Measurements from ENCODE around the gene EFL1.

DNA sequence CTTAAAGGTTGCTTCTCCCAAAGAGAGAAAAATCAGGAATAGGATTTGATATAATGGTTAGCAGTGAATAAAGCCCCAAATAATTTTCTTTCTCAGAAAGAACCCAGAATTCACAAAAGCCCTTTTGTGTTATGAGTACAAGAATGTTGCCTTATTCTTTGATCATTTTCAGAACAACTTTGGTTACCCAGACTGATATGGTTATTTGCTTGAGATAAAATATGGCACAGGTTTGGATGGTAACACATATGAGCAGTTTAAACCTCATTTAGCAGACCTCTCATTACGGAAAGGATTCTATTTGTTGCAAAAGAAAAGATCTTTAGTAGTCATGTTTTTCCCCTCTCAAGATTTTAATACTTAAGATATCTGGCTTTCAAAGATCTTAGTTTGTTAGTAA lies 111.9 kb downstream of the EFL1 start:
- TF ChIP-seq, protein P1, sequence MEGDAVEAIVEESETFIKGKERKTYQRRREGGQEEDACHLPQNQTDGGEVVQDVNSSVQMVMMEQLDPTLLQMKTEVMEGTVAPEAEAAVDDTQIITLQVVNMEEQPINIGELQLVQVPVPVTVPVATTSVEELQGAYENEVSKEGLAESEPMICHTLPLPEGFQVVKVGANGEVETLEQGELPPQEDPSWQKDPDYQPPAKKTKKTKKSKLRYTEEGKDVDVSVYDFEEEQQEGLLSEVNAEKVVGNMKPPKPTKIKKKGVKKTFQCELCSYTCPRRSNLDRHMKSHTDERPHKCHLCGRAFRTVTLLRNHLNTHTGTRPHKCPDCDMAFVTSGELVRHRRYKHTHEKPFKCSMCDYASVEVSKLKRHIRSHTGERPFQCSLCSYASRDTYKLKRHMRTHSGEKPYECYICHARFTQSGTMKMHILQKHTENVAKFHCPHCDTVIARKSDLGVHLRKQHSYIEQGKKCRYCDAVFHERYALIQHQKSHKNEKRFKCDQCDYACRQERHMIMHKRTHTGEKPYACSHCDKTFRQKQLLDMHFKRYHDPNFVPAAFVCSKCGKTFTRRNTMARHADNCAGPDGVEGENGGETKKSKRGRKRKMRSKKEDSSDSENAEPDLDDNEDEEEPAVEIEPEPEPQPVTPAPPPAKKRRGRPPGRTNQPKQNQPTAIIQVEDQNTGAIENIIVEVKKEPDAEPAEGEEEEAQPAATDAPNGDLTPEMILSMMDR (conservative IDR thresholded peaks at IDR 0.05), result no peak
- no peak for TF ChIP-seq EZH2 (IDR thresholded peaks at IDR 0.05; ENCODE audit: low read depth)
